Activated CD4-positive, alpha-beta T cell treated with anti-CD3 and anti-CD28 coated beads, Interleukin-2, amount 10 ng/mL, durations not matched to agents 7 days and 5 days (primary cell): ENCODE measurements around the gene TPMT. TPM values are rescaled to one million over a fixed set of nuclear protein-coding genes. Genes with fewer than 3 reads are reported as not detected.

Experiments used
- total RNA-seq, 2 experiments: library from RNA; stranded (reverse); gene quantifications; one replicate each; pipeline ENCODE4 v1.2.3, GENCODE V29; 2021

The TPMT gene
- total RNA-seq, 2 experiments from 2014 or later: 5.4 to 5.8 TPM

Other genes starting within 250 kb of the TPMT start
- not detected for gene KIF13A, start 167.4 kb downstream of the TPMT start, total RNA-seq
- under 1 TPM in 1 of 2 experiments, not detected in 1; 0.08 TPM for gene NHLRC1, start 32.4 kb downstream of the TPMT start, total RNA-seq
- 10 to 100 TPM in 1 of 2 experiments, 1 to 10 TPM in 1; 8.9 to 10.5 TPM for gene KDM1B, start 345 bp upstream of the TPMT start, total RNA-seq
- 100 to 1,000 TPM; 246 to 282 TPM for gene DEK, start 109.5 kb upstream of the TPMT start, total RNA-seq
- 1 to 10 TPM; 1.3 to 1.7 TPM for gene RNF144B, start 232.3 kb upstream of the TPMT start, total RNA-seq